ENCODE measurements around the gene GALNT10.

- TF ChIP-seq, protein P1, sequence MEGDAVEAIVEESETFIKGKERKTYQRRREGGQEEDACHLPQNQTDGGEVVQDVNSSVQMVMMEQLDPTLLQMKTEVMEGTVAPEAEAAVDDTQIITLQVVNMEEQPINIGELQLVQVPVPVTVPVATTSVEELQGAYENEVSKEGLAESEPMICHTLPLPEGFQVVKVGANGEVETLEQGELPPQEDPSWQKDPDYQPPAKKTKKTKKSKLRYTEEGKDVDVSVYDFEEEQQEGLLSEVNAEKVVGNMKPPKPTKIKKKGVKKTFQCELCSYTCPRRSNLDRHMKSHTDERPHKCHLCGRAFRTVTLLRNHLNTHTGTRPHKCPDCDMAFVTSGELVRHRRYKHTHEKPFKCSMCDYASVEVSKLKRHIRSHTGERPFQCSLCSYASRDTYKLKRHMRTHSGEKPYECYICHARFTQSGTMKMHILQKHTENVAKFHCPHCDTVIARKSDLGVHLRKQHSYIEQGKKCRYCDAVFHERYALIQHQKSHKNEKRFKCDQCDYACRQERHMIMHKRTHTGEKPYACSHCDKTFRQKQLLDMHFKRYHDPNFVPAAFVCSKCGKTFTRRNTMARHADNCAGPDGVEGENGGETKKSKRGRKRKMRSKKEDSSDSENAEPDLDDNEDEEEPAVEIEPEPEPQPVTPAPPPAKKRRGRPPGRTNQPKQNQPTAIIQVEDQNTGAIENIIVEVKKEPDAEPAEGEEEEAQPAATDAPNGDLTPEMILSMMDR (IDR thresholded peaks at IDR 0.05; ENCODE audit: borderline replicate concordance, extremely low read depth, low read length, poor library complexity, severe bottlenecking), result no peak
- TF ChIP-seq EZH2 (IDR thresholded peaks at IDR 0.05; ENCODE audit: borderline replicate concordance, low read depth, low read length, severe bottlenecking), result no peak
Observed at GRCh38 chr5:154412316-154412715, 221.8 kb downstream of the GALNT10 start.
